Inferior parietal cortex (tissue), 1 donor: Measurements from ENCODE around the gene SLC22A7.
A peak's percentile ranks its signal among the peaks of the same experiment; 100 is the strongest.
"Not testable (repeated sequence)": the region's sequence is repeated elsewhere in the genome, so short reads cannot be mapped to it uniquely, and the experiment has no call there.

Experiments used
- DNase-seq: peaks from one replicate; pipeline ENCODE4 v3.0.0-alpha.2; 2016; ENCODE audit errors: extremely low spot score

The SLC22A7 gene

GRCh38 chr6:43299338-43300293, 1.6 kb downstream of the SLC22A7 start:
- DNase-seq = no peak

- DNase-seq = no peak
These were observed 3.2 kb downstream of the SLC22A7 start for GRCh38 chr6:43301081-43301870.

GRCh38 chr6:43302126-43302525, 4.1 kb downstream of the SLC22A7 start:
- no peak for DNase-seq

GRCh38 chr6:43303006-43303405, 4.9 kb downstream of the SLC22A7 start:
- not testable (repeated sequence) for DNase-seq

- DNase-seq = no peak
These were observed 5.8 kb downstream of the SLC22A7 start for GRCh38 chr6:43303751-43304331.

- DNase-seq = no peak
These were observed 6.3 kb downstream of the SLC22A7 start for GRCh38 chr6:43304361-43304760.

GRCh38 chr6:43304882-43305281, 6.8 kb downstream of the SLC22A7 start:
- no peak for DNase-seq

- no peak for DNase-seq
These were observed 8.0 kb downstream of the SLC22A7 start for GRCh38 chr6:43306086-43306485.

GRCh38 chr6:43307451-43308100, 9.5 kb downstream of the SLC22A7 start:
- DNase-seq = no peak

GRCh38 chr6:43308101-43308989, 10.3 kb downstream of the SLC22A7 start, which contains the start of gene CRIP3:
Gene CRIP3 (minus strand): TSS chr6:43308826. CDS start chr6:43308792, 34 bp downstream.
- DNase-seq = peak; percentile 38

- DNase-seq = no peak
These were observed 11.0 kb downstream of the SLC22A7 start for GRCh38 chr6:43308990-43309477.

- DNase-seq = no peak
These were observed 12.1 kb downstream of the SLC22A7 start for GRCh38 chr6:43310134-43310533.

- DNase-seq = no peak
These were observed 12.6 kb downstream of the SLC22A7 start for GRCh38 chr6:43310624-43311023.

- DNase-seq = no peak
These were observed 13.6 kb downstream of the SLC22A7 start for GRCh38 chr6:43311666-43312065.

- no peak for DNase-seq
These were observed 15.8 kb downstream of the SLC22A7 start for GRCh38 chr6:43313813-43314212.

GRCh38 chr6:43318011-43318410, 20.0 kb downstream of the SLC22A7 start:
- no peak for DNase-seq

GRCh38 chr6:43325876-43326275, 27.8 kb downstream of the SLC22A7 start:
- DNase-seq = no peak

- no peak for DNase-seq
These were observed 30.5 kb downstream of the SLC22A7 start for GRCh38 chr6:43328528-43328927.

- no peak for DNase-seq
These were observed 33.4 kb downstream of the SLC22A7 start for GRCh38 chr6:43331470-43331869.

GRCh38 chr6:43331891-43332290, 33.8 kb downstream of the SLC22A7 start:
- DNase-seq = no peak
